OCI-LY7 (cell line): ENCODE results near the gene UBL3. TPM values are rescaled to one million over a fixed set of nuclear protein-coding genes. Genes with fewer than 3 reads are reported as not detected.

Experiments used
- BruUV-seq: library from RNA; stranded (reverse); fragments of 400-500 nt; replicated peaks from 2 replicates; lab custom pipeline; 2021; lab: Mats Ljungman, UMichigan
- CTCF ChIA-PET: fragments of 300-600 bp; sonication (Branson Sonifier 250); formaldehyde crosslinking; loops from one replicate; lab custom pipeline; 2022; ENCODE audit warnings: antibody characterized with exemption; ENCODE audit not compliant: unreplicated experiment; lab: Charles Lee
- POLR2A ChIA-PET: fragments of 300-600 bp; sonication (Branson Sonifier 250); formaldehyde crosslinking; loops from one replicate; lab custom pipeline; 2022; ENCODE audit warnings: antibody characterized with exemption; lab: Charles Lee
- DNase-seq: peaks from one replicate; pipeline ENCODE4 v3.0.0-alpha.2; 2015; ENCODE audit warnings: low spot score
- H2AFZ ChIP-seq: fragments of 200-600 bp; sonication (generic), shearing (Covaris generic); 2 replicates; pipeline ENCODE4 v1.6.1; 2014; ENCODE audit warnings: mild to moderate bottlenecking, antibody characterized with exemption, low read length, moderate library complexity
- H3K27ac ChIP-seq: fragments of 200-600 bp; sonication (generic); 2 replicates; pipeline ENCODE4 v1.5.1; 2014; ENCODE audit warnings: mixed run types, low read depth, mild to moderate bottlenecking, moderate library complexity, low read length, inconsistent platforms; ENCODE audit not compliant: poor library complexity, severe bottlenecking
- H3K36me3 ChIP-seq: fragments of 200-600 bp; sonication (generic); 2 replicates; pipeline ENCODE4 v1.6.1; 2014; ENCODE audit warnings: mild to moderate bottlenecking, antibody characterized with exemption, low read length, moderate library complexity, mixed read lengths; ENCODE audit not compliant: insufficient read depth
- H3K4me1 ChIP-seq: fragments of 200-600 bp; sonication (generic); 2 replicates; pipeline ENCODE4 v1.5.1; 2014; ENCODE audit warnings: mild to moderate bottlenecking, low read length; ENCODE audit not compliant: insufficient read depth, poor library complexity, severe bottlenecking
- H3K4me2 ChIP-seq: fragments of 200-600 bp; sonication (generic); 2 replicates; pipeline ENCODE4 v1.6.1; 2014; ENCODE audit warnings: mild to moderate bottlenecking, low read length
- H3K4me3 ChIP-seq: fragments of 200-600 bp; sonication (generic); 2 replicates; pipeline ENCODE4 v1.5.1; 2014; ENCODE audit warnings: mild to moderate bottlenecking, low read depth, low read length; ENCODE audit not compliant: poor library complexity, severe bottlenecking
- H3K79me2 ChIP-seq: fragments of 200-600 bp; sonication (generic); 2 replicates; pipeline ENCODE4 v1.6.1; 2016; ENCODE audit warnings: low read depth, mild to moderate bottlenecking, low read length, moderate library complexity, mixed read lengths; ENCODE audit not compliant: insufficient read depth
- H3K9me2 ChIP-seq: fragments of 200-600 bp; sonication (generic); 2 replicates; pipeline ENCODE4 v1.6.1; 2016; ENCODE audit warnings: mild to moderate bottlenecking, low read length, mixed read lengths; ENCODE audit not compliant: insufficient read depth
- H3K9me3 ChIP-seq: fragments of 200-600 bp; sonication (generic); 2 replicates; pipeline ENCODE4 v1.6.1; 2014; ENCODE audit warnings: mild to moderate bottlenecking, mixed run types, low read length, mixed read lengths
- H4K20me1 ChIP-seq: fragments of 200-600 bp; sonication (generic); 2 replicates; pipeline ENCODE4 v1.6.1; 2014; ENCODE audit warnings: mild to moderate bottlenecking, antibody characterized with exemption, low read length, moderate library complexity, mixed read lengths; ENCODE audit not compliant: insufficient read depth
- EZH2phosphoT487 ChIP-seq: fragments of 200-600 bp; sonication (generic); IDR thresholded peaks from 2 replicates; pipeline ENCODE4 v1.6.1; 2018; ENCODE audit warnings: low read depth, borderline replicate concordance, mild to moderate bottlenecking, mixed run types, antibody characterized with exemption, low read length, moderate library complexity, mixed read lengths
- intact Hi-C: fragments of 100-400 bp; cut with micrococcal nuclease; formaldehyde crosslinking; loops from one replicate; pipeline ENCODE4 v1.10.0; 2022; ENCODE audit not compliant: unreplicated experiment
- total RNA-seq, 2 experiments: library from RNA; depleted of rRNA in 1 of 2; stranded (reverse); fragments of >200 nt in 1 of 2; shearing (Covaris generic) in 1 of 2; gene quantifications; 2 replicates each; pipeline ENCODE4 v1.2.3, GENCODE V29; 2014 to 2022
- TF ChIP-seq, protein P1 (sequence below): fragments of 200-600 bp; sonication (generic); conservative IDR thresholded peaks from 2 replicates; pipeline ENCODE4 v1.5.1; 2014; ENCODE audit warnings: mild to moderate bottlenecking, antibody characterized with exemption, low read length, moderate library complexity, mixed read lengths

UBL3 gene
- total RNA-seq, 2 experiments from 2014 or later: 5.6 to 11.4 TPM

DNA sequence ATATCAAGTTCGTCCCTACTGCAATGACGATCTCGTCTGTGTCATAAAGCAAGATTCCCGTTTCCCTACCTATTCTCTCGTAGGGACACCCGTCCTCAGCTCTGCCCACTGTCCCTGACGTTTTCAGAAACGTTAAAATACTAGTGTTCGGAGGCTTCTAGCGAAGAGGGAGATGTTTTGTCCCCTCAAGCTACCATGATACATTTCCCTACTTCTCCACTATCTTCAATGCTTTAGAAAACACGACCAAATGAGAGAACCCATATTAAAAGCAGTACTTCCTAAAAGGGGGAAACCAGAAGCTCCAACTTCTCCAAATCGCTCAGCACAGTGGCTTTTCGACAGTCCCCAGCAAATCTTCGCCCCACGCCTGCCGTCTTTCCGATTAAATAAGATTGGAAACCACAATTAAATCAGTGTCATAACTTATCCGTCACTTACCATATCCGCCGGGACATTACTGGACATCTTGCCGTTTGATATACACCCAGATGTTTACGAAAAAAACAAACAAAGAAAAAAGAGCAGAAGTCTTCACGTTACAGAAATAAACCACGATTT is 1.3 kb downstream of the UBL3 start:
- TF ChIP-seq, protein P1, sequence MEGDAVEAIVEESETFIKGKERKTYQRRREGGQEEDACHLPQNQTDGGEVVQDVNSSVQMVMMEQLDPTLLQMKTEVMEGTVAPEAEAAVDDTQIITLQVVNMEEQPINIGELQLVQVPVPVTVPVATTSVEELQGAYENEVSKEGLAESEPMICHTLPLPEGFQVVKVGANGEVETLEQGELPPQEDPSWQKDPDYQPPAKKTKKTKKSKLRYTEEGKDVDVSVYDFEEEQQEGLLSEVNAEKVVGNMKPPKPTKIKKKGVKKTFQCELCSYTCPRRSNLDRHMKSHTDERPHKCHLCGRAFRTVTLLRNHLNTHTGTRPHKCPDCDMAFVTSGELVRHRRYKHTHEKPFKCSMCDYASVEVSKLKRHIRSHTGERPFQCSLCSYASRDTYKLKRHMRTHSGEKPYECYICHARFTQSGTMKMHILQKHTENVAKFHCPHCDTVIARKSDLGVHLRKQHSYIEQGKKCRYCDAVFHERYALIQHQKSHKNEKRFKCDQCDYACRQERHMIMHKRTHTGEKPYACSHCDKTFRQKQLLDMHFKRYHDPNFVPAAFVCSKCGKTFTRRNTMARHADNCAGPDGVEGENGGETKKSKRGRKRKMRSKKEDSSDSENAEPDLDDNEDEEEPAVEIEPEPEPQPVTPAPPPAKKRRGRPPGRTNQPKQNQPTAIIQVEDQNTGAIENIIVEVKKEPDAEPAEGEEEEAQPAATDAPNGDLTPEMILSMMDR: no peak
- no peak for TF ChIP-seq EZH2phosphoT487
- ChIA-PET CTCF (interaction anchor here (0.7 kb wide), 1 partner anchor 73 kb away, joined by 3 read pairs; no protein-coding TSS in a partner anchor), POLR2A (interaction anchor here (0.8 to 1.5 kb wide), 2 partner anchors 10 to 726 kb away, joined by 3 to 7 read pairs; no protein-coding TSS in a partner anchor)
- BruUV-seq: TSS peak; percentile 42
- Histone ChIP-seq H3K9me2 (no peaks in the 10 kb centered on the region), H3K79me2 (no peaks in the 10 kb centered on the region; the same call in 1 of the 2 replicates), H3K4me2 (peak overlapping the region; percentile 97), H3K36me3 (no peaks in the 10 kb centered on the region), H3K27ac (no peak overlapping the region), H3K4me1 (peaks cover 16% of the 10 kb centered on the region), H3K4me3 (peak overlapping the region; percentile 86), H4K20me1 (peaks cover 8% of the 10 kb centered on the region), H3K9me3 (no peaks in the 10 kb centered on the region), H2AFZ (peak overlapping the region; percentile 91)
- peak; percentile 44 for DNase-seq
- intact Hi-C loops: loop anchor here (5.0 to 10.0 kb wide), 2 partner anchors 263 to 354 kb away; no protein-coding TSS in a partner anchor

DNA sequence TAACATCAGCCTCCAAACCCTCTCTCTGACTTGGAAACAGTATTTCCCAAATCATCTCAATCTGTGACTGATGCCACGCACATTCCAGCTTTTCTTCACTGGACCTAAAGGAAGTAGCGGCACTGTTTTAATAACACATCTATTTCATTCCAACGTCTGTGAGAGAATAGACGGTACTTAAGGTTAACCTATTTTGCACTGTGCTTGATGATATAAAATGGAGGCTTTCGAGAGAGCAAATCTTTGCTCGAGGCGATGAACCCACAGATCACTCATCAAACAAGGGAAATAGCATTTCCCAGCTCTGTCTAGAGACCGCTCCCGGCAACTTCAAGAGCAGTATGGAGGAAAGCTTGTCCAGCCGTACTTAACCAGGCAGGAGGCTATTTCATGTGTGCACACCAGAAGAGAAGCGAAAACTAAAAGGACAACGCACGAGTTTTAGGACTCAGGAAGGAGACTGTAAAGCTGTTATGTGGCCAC is 2.9 kb downstream of the UBL3 start:
- Histone ChIP-seq H3K36me3 (no peaks in the 10 kb centered on the region), H2AFZ (no peak overlapping the region), H3K4me2 (peak overlapping the region; percentile 72), H3K79me2 (no peaks in the 10 kb centered on the region; the same call in 1 of the 2 replicates), H3K9me2 (no peaks in the 10 kb centered on the region), H4K20me1 (peaks cover 9% of the 10 kb centered on the region), H3K4me3 (peak overlapping the region; percentile 41), H3K27ac (no peak overlapping the region), H3K9me3 (no peaks in the 10 kb centered on the region), H3K4me1 (peaks cover 16% of the 10 kb centered on the region)
- intact Hi-C loops: loop anchor here (5.0 to 10.0 kb wide), 2 partner anchors 265 to 353 kb away; no protein-coding TSS in a partner anchor
- no TSS peak for BruUV-seq
- no peak for DNase-seq
- POLR2A ChIA-PET: interaction anchor here (0.6 kb wide), 1 partner anchor 1890 kb away, joined by 3 read pairs; no protein-coding TSS in a partner anchor
- TF ChIP-seq EZH2phosphoT487: no peak
- TF ChIP-seq, protein P1: no peak
- CTCF ChIA-PET: no interaction called here
